8988T (cell line): Measurements from ENCODE around the gene ATG2B.

Experiments
- DNase-seq: peaks from one replicate; pipeline ENCODE4 v3.0.0; 2011

The ATG2B gene

DNA sequence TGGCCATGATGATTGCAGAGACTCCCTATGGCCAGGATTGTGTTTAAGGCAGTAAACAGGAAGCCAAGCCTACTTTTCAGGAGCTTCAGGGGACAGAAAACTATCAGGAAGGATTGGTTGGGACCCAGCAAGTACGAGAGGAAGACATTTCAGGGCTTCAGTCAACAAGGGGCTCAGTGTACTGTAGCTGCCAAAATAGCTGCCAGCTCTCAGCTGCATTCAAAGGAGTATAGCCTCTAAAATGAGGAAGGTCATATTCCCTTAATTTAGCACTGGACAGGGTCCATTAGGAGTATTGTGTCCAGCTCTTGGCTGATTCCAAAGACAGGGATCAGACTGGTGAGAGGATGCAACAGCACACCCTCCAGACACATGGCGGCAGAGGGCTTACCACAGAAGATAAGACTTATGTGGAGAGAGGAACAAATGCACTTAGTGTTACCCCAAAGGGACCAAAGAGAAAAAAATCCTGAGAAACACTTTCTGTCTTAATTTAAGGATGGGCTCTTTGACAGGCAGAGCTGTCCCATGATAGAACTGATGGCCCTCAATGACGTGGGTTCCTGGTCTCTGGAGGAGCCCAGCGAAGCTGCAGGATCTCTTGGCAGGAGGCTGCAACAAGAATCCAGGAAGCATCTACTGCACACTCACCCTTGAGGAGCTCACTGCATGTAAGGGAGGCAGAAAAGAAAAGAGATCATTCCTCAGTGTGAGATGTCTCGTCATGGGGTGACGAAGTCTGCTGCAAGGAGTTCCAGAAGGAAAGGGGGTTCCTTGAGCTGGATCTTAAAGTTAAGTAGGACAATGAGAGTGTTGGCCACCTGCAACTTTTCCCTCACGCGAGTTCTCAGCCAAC lies 92.3 kb downstream of the ATG2B start:
- DNase-seq: no peak

DNA sequence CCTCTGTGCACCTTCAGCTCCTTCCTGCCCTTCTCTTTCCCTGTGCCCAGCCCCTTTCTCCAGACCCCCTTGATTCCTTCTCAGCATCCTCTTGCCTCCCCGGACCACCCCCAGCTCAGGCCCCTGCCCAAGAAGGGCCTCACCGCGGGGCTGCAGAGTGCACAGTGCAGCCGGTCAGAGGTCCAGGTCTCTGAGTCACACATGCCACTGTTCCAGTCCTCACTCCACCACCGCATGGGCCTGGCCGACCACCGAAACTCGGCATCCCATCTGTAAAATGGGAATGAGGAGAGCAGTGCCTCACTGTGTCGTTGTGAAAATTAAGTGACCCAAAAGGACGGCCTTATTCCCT lies 93.8 kb downstream of the ATG2B start:
- DNase-seq: no peak

DNA sequence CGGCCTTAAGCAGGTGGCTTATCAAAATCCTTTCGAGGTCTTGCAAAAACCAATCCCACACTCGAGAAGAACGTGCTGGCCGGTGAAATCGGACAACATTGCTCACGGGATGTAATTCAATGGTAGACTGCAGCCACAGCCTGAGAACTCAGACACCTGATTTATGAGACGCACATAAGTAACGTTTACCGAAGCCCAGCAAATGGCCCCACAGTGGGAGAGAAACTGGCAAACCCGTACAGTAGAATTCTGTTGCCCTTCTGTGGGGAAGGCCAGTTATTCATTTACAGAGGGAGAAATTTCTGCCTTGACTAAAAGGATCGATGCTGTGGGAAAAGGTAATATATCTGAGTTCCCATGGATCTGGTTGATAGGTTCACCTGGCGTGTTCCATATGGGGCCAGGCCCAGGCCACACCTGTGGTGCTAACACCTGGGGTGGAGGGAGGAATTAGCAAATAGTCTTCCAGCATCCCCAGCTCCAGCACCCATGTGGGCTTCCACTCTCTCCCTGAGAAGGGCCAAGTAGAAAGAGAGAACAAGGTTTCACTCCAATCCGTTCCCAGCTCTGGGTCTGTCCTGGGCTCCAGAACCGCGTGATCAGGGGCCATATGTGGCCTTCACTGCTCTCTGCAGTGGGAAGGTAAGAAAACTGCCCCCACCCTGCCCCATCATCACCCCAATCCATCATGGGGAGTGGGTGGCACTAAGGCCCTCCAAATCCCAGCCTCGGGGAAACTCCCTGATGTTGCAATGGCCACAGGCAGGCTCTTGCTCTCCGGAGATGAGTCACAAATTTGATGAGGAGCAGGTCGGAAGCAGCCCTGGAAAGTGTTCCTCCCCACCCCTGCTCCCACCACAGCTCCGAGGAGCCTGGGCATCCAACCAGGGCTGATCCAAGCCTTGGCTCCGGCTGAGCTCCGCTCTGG lies 94.4 kb downstream of the ATG2B start:
- peak; percentile 54 for DNase-seq

GRCh38 chr14:96267916-96268315 lies 95.2 kb downstream of the ATG2B start:
- no peak for DNase-seq

GRCh38 chr14:96267336-96267735 lies 95.8 kb downstream of the ATG2B start:
- DNase-seq: no peak

GRCh38 chr14:96265383-96266095 lies 97.6 kb downstream of the ATG2B start:
- DNase-seq: no peak

DNA sequence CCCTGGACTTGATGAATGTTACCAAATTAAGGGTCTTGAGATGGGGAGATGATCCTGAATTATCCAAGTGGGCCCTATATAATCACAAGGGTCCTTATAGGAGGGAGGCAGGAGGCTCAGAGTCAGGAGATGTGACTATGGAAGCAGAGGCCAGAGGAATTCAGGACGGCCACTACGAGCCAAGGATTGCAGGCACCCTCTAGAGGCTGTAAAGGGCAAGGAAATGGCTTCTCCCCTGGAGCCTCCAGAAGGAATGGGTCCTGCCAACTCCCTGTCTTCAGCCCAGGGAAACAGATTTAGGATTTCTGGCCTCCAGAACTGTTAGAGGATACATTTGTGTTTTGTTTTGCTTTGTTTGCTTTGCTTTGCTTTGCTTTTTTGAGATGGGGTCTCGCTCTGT lies 98.3 kb downstream of the ATG2B start:
- peak; percentile 45 for DNase-seq

DNA sequence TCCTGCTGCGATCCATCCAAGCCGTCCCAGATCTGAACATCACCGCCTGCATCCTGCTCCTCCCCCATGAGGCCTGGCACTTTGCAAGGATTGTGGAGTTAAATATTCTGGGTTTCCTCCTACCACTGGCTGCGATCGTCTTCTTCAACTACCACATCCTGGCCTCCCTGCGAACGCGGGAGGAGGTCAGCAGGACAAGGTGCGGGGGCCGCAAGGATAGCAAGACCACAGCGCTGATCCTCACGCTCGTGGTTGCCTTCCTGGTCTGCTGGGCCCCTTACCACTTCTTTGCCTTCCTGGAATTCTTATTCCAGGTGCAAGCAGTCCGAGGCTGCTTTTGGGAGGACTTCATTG lies 99.0 kb downstream of the ATG2B start:
- no peak for DNase-seq

DNA sequence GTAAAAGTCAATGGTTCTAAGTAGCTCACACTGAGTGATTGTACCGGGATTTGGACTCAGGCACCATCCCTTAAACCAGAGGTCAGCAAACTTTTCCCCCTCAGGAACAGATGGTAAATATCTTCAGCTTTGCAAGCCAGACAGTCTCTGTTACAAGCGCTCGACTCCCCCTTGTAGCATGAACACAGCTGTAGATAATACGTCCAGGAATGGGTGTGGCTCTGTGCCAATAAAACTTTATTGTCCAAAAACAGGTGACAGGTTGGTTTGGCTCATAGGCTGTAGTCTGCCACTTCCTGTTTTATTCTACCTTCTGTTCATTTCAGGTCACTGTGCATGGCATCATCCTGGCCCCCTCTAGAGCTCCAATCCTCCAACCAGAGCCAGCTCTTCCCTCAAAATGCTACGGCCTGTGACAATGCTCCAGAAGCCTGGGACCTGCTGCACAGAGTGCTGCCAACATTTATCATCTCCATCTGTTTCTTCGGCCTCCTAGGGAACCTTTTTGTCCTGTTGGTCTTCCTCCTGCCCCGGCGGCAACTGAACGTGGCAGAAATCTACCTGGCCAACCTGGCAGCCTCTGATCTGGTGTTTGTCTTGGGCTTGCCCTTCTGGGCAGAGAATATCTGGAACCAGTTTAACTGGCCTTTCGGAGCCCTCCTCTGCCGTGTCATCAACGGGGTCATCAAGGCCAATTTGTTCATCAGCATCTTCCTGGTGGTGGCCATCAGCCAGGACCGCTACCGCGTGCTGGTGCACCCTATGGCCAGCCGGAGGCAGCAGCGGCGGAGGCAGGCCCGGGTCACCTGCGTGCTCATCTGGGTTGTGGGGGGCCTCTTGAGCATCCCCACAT lies 99.6 kb downstream of the ATG2B start:
- no peak for DNase-seq

DNA sequence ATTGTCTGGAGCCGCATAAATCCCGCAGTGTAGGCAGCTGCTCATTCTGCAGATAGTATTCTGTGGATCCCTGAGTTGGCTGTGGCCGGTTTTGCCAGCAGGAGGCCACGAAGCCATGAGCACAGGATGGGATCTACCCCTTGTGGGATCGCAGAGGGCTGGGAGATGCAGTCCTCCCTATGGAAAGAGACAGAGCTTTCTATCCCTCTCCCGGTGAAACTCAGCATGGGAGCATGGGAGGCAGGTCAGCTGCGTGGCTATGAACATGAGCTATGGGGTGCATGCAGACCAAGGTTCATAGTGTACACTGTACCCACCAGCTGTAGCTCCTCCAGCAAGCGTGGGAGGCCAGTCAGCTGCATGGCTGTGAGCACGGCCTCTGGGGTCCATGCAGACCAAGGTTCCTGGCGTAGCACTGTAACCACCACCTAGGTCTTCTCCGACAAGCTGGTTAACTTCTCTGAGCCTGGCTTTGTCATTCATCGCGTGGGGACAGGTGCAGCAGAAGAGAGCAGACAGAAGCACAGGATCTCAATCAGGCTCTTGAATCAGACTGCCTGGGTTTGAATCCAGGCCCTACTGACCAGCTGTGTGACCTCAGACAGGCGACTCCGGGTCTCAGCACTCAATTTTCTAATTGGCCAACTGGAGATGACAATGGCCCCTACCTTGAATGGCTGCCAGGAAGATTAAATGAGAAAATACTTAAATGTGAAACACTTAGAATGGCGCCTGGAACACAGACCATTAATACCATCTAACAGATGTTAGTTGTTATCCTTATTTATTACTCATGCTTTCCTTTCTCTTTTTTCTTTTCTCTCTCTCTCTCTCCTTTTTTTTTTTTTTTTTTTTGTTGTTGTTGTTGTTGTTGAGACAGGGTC lies 101.1 kb downstream of the ATG2B start:
- no peak for DNase-seq

- no peak for DNase-seq
These were observed 102.1 kb downstream of the ATG2B start for GRCh38 chr14:96261053-96261452.

GRCh38 chr14:96260341-96260821 lies 102.8 kb downstream of the ATG2B start:
- DNase-seq: no peak

DNA sequence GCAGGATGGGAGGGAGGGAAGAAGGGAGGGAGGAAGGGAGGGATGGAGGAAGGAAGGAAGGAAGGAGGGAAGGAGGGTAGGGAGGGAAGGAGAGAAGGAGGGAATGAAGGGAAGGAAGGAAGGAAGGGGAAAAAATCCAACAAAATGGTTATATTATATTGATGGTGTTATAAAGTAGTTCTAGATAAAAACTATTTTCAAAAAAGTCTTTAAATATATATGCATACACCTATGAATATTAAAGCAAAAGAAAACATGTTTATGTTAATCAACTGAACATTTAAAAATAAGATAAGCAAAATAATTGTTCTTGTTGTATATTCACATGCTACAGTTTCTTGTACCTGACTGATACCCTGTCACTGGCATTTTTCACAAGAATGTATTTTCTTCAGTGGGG lies 105.2 kb downstream of the ATG2B start:
- DNase-seq: no peak

GRCh38 chr14:96257056-96257455 lies 106.1 kb downstream of the ATG2B start:
- no peak for DNase-seq

- DNase-seq: no peak
These were observed 106.7 kb downstream of the ATG2B start for GRCh38 chr14:96256407-96256806.

DNA sequence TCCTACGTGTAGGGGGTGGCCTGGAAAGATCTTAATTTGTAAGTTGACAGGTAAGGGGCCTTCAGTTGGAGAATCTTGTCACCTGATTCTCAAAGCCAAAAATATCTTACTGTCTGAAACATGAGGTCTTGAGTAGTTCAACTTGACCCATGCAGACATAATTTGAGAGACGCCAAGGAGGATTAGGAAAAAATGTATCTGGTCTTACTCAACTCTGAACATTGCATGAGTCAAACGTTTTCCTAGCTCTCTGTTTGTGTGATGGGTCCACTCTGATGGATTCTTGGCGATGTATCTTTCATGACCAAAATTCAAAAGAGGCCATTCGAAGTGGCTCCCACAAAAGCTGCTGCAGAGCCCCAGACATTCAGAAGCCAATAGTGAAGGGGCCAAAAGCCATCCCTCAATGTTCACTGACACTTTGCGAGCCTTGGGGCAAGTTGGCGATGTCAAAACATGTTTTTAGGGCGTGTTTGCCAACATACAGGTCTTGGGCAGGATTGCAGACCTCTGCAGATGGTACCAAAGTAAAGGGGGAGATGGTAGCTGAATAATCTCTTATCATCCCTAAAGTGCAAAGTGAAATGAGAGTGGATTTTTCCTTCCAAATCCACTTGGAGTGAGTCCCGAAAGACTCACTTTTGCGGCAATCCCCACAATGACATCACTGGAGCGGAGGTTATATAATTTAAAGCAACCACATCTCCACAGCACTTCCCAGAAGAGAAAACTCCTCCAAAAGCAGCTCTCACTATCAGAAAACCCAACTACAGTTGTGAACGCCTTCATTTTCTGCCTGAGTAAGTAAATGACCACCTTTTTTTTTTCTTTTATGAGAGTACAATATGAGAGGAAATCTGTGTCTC lies 107.4 kb downstream of the ATG2B start, which contains the start of gene BDKRB1:
Gene BDKRB1 (plus strand): TSS at position 710 of the 866 bp plus-strand sequence. CDS start 7,473 bp downstream, outside the sequence.
- no peak for DNase-seq

GRCh38 chr14:96254687-96255086 lies 108.5 kb downstream of the ATG2B start:
- no peak for DNase-seq

- DNase-seq: peak; percentile 62
These were observed 110.1 kb downstream of the ATG2B start for GRCh38 chr14:96252999-96253539.

GRCh38 chr14:96252323-96252998 lies 110.7 kb downstream of the ATG2B start:
- DNase-seq: no peak
